Thyroid gland (tissue), 4 donors: ENCODE data around the gene ARID4B. TPM values are rescaled to one million over a fixed set of nuclear protein-coding genes. Genes with fewer than 3 reads are reported as not detected.
A peak's percentile ranks its signal among the peaks of the same experiment; 100 is the strongest.
"Not testable (repeated sequence)": the region's sequence is repeated elsewhere in the genome, so short reads cannot be mapped to it uniquely, and the experiment has no call there.

ENCODE experiments used
- DNase-seq, 2 donors: peaks; one replicate each; pipeline ENCODE4 v3.0.0-alpha.2; 2019
- H3K27ac ChIP-seq, 3 donors: fragments of 200-600 bp; sonication (generic); 1 replicate in 2 of 3; 2 replicates in 1 of 3; pipeline ENCODE4 v1.5.1; 2016 to 2019; ENCODE audit warnings: mild to moderate bottlenecking in 1 of 3, moderate library complexity in 1 of 3
- H3K27me3 ChIP-seq: fragments of 200-600 bp; sonication (generic); one replicate; pipeline ENCODE4 v1.5.1; 2019
- H3K36me3 ChIP-seq, 2 donors: fragments of 200-600 bp; sonication (generic); one replicate each; pipeline ENCODE4 v1.5.1; 2016 to 2019
- H3K4me1 ChIP-seq, 2 donors: fragments of 200-600 bp; sonication (generic); one replicate each; pipeline ENCODE4 v1.5.1; 2017 to 2019
- H3K4me3 ChIP-seq, 3 donors: fragments of 200-600 bp; sonication (generic); replicated peaks in 1 of 3; 1 replicate in 2 of 3; 2 replicates in 1 of 3; pipeline ENCODE4 v1.5.1; 2016; ENCODE audit warnings: mild to moderate bottlenecking in 1 of 3
- H3K9me3 ChIP-seq: fragments of 200-600 bp; sonication (generic); one replicate; pipeline ENCODE4 v1.5.1; 2017
- CTCF ChIP-seq, 6 experiments: fragments of 200-600 bp in 3 of 6; fragments of 450-650 bp in 3 of 6; sonication (generic) in 3 of 6; IDR thresholded peaks; one replicate each; pipeline ENCODE4 v1.5.1; 2016 to 2019; ENCODE audit warnings: antibody characterized with exemption in 6 of 6, mild to moderate bottlenecking in 2 of 6, inconsistent platforms in 1 of 6, moderate library complexity in 1 of 6
- POLR2A ChIP-seq, 2 donors: fragments of 450-650 bp; IDR thresholded peaks; one replicate each; pipeline ENCODE4 v1.6.1; 2017; ENCODE audit warnings: antibody characterized with exemption in 2 of 2, mild to moderate bottlenecking in 2 of 2, moderate library complexity in 1 of 2
- WGBS, 2 donors: methylation state at CpG; one replicate each; pipeline ENCODE4 v1.1.5; 2017; 5-methylcytosine and 5-hydroxymethylcytosine counted together
- intact Hi-C: fragments of 100-400 bp; cut with DNase I; formaldehyde crosslinking; loops from one replicate; pipeline ENCODE4 v1.15.1; 2023
- total RNA-seq, 4 donors: library from RNA; depleted of rRNA; stranded (reverse); fragments of >200 nt; gene quantifications; one replicate each; pipeline ENCODE4 v1.2.3, GENCODE V29; 2016

ARID4B gene
- total RNA-seq, 4 donors from 2014 or later: 49.0 to 65.4 (median 52.5) TPM

- no peak for DNase-seq
- H3K27ac ChIP-seq: peak overlapping the region in 1 of 3 donors; percentile 4
- H3K4me3 ChIP-seq: no peak overlapping the region
- TF ChIP-seq CTCF (IDR thresholded peaks at IDR 0.05) (peak in 1 of 6 experiments; percentile 5), POLR2A (IDR thresholded peaks at IDR 0.05) (no peak)
- no peaks in the 10 kb centered on the region for H3K9me3 ChIP-seq
- H3K4me1 ChIP-seq: peaks cover 21 to 26% of the 10 kb centered on the region in 2 donors
- no peaks in the 10 kb centered on the region for H3K36me3 ChIP-seq
- no peaks in the 10 kb centered on the region for H3K27me3 ChIP-seq
- intact Hi-C loops: no loop called here
Measured at GRCh38 chr1:235270625-235271024, 57.4 kb downstream of the ARID4B start.

- DNase-seq, H3K4me3 ChIP-seq, intact Hi-C loops, H3K27me3 ChIP-seq, H3K9me3 ChIP-seq, H3K36me3 ChIP-seq, H3K27ac ChIP-seq: not testable (repeated sequence)
- peaks cover 24 to 31% of the 10 kb centered on the region in 2 donors for H3K4me1 ChIP-seq
- 92% methylated on average over 18 of the region's 18 CpGs for WGBS, 2 donors
Measured at GRCh38 chr1:235269990-235270389, 58.0 kb downstream of the ARID4B start.

GRCh38 chr1:235268379-235269125 lies 59.4 kb downstream of the ARID4B start:
- Histone ChIP-seq H3K27me3 (no peaks in the 10 kb centered on the region), H3K9me3 (no peaks in the 10 kb centered on the region), H3K27ac (no peak overlapping the region), H3K4me3 (no peak overlapping the region), H3K4me1 (peaks cover 24 to 31% of the 10 kb centered on the region in 2 donors), H3K36me3 (no peaks in the 10 kb centered on the region)
- TF ChIP-seq POLR2A (IDR thresholded peaks at IDR 0.05) (no peak), CTCF (IDR thresholded peaks at IDR 0.05) (no peak)
- WGBS, 2 donors: 96% methylated on average over 11 of the region's 11 CpGs
- no peak for DNase-seq
- intact Hi-C loops: no loop called here

- H3K4me1 ChIP-seq: peaks cover 23 to 31% of the 10 kb centered on the region in 2 donors
- H3K27ac ChIP-seq: no peak overlapping the region
- no peak for DNase-seq
- no peak overlapping the region for H3K4me3 ChIP-seq
- no peak for TF ChIP-seq POLR2A (IDR thresholded peaks at IDR 0.05)
- no peak for TF ChIP-seq CTCF (IDR thresholded peaks at IDR 0.05)
- no peaks in the 10 kb centered on the region for H3K36me3 ChIP-seq
- intact Hi-C loops: no loop called here
- no peaks in the 10 kb centered on the region for H3K27me3 ChIP-seq
- 93 to 94% methylated on average over 8 of the region's 8 CpGs for WGBS, 2 donors
- no peaks in the 10 kb centered on the region for H3K9me3 ChIP-seq
Measured at GRCh38 chr1:235266967-235267366, 61.0 kb downstream of the ARID4B start.

GRCh38 chr1:235266325-235266724 lies 61.7 kb downstream of the ARID4B start:
- DNase-seq: no peak
- Histone ChIP-seq H3K4me1 (peaks cover 23 to 30% of the 10 kb centered on the region in 2 donors), H3K9me3 (no peaks in the 10 kb centered on the region), H3K27ac (no peak overlapping the region), H3K27me3 (no peaks in the 10 kb centered on the region), H3K4me3 (no peak overlapping the region), H3K36me3 (no peaks in the 10 kb centered on the region)
- 13 to 23% methylated on average over 1 of the region's 1 CpG for WGBS, 2 donors
- intact Hi-C loops: no loop called here
- TF ChIP-seq POLR2A (IDR thresholded peaks at IDR 0.05) (no peak), CTCF (IDR thresholded peaks at IDR 0.05) (no peak)
